Effector CD4-positive, alpha-beta T cell (primary cell): ENCODE data around the gene PDE8A.
"Not testable (repeated sequence)": the region's sequence is repeated elsewhere in the genome, so short reads cannot be mapped to it uniquely, and the experiment has no call there.

Experiments used
- DNase-seq: peaks from one replicate; pipeline ENCODE4 v3.0.0-alpha.2; 2020

Gene PDE8A

DNA sequence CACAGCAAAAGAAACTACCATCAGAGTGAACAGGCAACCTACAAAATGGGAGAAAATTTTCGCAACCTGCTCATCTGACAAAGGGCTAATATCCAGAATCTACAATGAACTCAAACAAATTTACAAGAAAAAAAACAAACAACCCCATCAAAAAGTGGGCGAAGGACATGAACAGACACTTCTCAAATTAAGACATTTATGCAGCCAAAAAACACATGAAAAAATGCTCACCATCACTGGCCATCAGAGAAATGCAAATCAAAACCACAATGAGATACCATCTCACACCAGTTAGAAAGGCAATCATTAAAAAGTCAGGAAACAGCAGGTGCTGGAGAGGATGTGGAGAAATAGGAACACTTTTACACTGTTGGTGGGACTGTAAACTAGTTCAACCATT, 30.1 kb downstream of the PDE8A start:
- not testable (repeated sequence) for DNase-seq

DNA sequence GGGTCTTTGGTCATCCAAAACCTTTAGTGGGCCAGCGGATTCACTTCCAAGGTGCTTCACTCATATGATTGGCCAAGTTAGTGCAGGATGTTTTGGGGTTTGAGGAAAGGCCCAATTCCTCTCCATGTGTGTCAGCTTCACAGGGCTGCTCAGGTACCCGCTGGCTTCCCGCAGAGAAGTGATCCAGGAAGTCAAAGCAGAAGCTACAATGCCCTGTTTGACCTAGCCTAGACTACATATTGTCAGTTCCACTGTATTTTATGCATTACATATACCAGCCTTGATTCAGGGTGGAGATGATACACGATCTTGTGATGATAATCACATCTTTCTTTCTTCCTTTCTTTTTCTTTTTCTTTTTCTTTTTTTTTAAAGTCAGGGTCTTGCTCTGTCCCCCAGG, 32.1 kb downstream of the PDE8A start:
- DNase-seq: no peak

DNA sequence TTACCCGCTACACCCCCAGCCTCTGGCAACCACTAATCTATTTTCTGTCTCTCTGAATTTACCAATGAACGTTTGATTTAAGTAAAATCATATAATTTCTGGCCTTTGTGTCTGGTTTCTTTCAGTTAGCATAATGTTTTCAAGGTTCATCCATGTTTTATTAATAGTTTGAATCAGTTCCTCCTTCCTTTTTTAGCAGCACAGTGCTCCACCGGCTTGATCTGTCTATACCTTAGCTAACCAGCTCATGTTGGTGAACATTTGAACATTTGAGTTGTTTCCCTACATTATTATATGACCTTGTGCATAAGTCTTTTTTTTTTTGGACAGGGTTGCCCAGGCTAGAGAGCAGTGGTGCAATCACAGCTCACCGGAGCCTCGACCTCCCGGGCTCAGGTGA, 33.3 kb downstream of the PDE8A start:
- no peak for DNase-seq

DNA sequence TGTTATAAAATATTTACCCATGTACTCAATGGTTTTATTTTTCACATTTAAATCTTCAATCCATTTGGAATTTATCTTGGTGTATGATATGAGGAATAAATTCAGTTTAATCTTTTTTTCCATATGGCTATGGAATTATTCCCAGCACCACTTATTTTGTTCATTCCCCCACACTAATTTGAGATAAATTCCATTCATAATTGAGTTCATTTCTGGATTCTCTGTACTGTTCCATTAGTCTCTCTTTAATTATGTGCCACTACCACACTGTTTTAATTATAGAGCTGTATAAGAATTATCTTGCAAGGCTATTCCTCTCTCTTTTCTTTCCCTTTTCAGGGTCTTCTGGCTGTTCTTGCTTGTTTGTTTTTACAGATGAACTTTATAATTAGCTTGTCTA, 34.6 kb downstream of the PDE8A start:
- no peak for DNase-seq

DNA sequence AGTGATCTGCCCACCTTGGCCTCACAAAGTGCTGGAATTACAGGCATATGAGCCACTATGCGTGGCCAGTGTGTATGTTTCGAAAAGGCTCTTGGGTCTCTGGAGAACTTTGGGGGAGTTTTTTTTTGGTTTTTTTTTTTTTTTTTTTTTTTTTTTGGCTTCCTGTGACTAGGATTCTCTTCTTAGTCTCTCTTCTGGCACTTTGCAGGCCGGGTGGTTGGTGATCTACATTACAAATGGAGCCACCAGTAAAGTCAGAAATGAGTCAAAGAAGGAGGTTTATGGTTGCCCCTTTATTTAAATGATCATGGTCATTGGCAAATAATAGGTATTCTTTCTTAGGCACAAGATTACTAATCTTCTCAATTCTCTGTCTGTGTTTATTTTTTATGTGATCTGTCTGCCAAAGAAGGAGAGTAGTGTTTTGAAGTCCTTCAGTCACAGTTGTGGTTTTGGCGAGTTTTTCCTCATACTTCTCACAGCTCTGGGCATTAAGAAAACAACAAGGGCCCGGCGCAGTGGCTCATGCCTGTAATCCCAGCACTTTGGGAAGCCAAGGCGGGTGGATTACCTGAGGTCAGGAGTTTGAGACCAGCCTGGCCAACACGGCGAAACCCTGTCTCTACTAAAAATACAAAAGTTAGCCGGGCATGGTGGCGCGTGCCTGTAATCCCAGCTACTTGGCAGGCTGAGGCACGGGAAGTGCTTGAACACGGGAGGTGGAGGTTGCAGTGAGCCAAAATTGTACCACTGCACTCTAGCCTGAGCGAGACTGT, 38.3 kb downstream of the PDE8A start:
- no peak for DNase-seq

DNA sequence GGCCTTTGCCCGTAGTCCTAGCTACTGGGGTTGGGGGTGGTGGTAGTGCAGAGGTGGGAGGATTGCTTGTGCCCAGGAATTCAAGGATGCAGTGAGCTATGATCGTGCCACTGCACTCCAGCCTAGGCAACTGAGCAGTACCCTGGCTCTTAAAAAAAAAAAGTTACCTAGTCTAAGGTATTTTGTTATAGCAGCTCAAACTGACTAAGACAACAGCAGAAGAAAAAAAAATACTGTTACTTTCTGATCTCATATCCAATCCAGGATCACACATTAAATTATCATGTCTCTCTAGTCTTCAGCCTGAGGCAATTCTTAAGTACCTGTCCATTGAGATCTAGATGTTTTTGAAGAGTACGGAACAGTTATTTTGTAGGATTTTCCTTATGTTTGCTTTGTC, 39.8 kb downstream of the PDE8A start:
- no peak for DNase-seq

DNA sequence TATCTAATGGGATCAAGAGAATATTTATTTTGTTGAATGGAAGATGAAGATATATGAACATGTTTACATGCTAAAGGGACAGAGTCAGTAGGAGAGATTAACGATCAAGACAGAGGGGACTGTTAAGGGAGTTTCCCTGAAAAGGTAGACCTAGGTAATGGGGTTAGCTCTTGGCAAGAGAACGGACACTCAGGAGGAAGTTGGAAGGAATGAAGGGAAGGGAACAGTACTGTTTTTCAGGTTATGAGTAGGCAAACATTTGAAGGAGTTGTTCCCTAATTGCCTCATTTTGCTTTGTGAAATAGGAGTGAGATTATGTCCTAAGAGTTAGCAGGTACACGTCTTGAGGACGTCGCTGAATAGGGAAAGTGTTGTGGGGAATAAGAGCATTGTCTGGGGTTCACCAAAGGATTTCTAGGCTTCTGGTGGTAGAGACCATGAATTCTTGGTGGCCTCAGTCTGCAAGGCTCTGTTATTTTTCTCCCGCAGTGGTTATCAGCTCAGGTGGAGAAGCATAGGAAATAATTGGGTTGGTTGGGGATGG, 41.3 kb downstream of the PDE8A start:
- no peak for DNase-seq

DNA sequence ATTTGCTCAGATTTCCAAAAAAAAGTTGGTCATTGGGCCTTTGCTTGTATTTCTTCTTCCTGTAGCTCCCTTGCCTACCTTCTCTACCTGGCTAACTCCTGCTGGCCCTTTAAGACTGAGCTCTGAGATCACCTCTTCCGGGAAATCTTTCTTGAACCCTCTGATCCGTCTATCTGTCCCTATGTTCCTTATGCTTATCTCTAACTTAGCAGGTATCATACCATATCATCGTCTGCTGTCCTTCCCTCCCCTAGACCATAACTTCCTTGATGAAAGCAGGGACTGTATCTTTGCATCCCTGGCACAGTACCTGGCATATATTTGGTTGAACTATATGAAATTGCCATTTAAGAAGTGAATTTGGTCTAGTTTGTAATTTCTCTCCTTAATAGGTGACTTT, 42.3 kb downstream of the PDE8A start:
- no peak for DNase-seq

DNA sequence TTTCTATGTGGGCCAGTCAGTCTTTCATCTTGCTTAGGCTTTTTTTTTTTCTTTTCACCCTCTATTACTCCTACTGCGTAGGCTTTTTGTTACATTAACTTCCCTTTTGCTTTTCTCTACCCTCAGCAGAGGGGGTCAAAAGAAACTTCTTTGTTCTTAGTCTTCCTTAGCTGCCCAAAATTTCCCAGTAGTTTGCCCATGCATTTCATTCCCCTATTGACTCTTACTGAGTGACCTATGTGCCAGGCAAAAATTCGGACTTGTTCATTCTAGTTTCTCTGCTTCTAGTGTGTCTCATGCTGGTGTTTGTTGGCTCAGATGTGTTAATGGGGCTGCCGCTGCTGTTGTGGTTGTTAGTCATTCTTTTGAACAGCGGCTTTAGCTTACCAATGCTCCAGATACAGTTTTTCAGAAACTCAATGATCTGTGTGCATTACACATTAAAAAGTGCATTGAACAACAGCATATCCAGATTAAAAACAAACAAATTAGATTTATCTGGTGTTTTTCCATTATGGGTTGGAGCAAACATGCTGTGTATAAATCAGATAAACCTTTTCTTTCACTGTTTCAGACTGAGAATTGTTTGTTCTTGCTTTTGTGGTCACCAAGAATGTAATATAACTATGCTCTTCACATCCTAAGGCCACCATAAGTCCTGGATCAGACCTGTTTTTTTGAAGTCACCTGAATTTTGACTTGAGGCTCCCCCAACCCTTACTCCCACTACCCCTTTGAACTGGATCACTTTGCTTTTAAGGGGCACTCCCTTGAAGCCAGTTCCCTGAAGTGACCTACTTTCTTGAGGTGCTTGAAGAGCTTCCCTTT, 43.1 kb downstream of the PDE8A start:
- DNase-seq: no peak

DNA sequence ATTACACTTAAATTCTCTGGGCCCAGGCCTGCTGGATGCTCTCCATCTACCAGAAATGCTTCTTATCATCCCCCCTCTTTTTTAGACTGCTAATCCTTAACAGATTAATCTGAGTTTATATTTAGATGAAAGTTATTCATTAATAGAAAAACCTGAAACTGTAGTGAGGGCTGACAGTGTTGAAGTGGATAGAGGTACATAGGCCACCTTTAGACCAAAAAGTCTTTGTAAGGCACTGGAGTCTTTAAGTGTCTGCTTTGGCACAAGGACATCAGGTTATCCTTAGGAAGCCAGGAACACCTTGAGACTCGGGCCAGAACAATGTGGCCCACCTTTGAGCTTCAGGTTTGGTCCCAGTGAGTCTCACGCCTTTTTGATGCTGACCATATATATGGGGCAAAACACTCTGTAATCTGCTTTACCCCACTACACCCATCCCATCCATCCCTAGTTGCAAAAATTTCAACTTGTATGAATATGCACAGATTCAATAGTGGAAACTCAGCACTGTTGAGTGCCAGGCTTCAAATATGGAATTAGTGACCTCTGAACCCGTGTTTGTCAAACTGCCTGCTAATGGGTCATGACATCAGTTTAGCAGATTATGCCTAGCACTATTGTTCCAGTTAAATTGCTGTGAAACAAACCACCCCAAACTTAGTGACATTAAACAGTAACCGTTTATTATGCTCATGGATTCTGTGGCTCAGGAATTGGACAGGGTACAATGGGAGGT, 44.0 kb downstream of the PDE8A start:
- no peak for DNase-seq

DNA sequence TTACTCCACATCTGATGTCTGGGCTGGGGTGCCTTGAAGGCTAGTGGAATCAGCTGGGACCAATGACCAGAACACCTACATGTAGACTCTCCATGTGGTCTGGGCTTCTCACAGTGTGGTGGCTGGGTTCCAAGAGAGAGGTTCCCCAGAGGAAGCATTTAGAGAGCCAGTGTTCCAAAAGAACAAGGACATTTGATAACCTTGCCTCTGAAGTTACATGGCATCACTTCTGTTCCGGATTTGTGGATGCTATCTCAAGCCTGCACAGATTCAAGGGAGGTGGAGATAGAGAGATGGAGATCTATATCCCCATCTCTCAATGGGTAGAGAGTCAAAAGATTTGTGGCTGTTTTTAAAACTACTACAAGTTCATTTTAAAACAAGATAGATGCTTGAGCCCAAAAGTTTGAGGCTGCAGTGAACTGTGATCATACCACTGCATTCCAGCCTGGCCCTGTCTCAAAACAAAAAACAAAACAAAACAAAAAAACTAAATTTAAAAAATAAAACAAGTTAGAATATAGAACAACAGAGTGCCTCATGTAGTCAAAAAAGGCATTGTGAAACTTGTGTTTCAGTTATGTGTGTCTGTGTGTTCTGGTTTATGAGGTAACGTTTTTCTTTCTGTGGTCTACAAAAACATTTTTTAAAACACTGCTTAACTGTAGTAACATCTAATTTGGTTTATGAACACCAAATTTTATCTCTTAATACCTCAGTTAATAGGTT, 44.8 kb downstream of the PDE8A start:
- DNase-seq: no peak

DNA sequence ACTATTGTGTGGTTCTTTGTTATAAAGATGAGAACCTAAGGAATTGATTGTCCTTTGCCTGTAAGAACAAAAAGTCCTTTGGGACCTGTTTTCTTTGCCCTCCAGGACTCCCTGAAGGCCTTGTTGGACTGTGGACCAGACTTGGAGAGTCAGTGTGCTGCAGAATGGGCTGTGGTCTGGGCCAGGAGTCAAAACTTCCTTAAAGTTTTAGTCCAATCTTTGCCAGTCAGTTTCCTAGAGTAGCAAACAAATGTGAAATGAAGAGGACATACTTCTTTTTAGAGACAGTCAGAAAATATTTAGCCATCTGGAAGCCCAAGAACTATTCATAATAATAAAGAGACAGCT, 45.4 kb downstream of the PDE8A start:
- no peak for DNase-seq

DNA sequence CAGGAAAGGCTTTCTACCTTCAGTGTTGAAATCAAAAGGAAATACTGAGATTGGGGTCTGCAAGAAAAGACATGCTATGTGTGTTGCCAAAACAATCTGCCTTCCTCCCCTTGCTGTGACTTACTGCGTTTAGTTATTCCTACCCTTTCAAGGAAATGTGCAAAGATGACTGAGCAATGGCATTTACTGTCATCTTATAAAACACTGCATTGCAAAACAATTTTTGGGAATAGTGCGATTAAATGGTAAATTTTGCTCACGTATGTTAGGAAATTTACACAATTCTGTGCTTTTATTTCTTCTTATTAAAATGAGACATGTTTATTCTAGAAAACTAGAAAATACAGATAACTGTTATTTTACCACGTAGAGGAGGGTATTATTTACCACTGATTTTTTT, 45.8 kb downstream of the PDE8A start:
- no peak for DNase-seq

DNA sequence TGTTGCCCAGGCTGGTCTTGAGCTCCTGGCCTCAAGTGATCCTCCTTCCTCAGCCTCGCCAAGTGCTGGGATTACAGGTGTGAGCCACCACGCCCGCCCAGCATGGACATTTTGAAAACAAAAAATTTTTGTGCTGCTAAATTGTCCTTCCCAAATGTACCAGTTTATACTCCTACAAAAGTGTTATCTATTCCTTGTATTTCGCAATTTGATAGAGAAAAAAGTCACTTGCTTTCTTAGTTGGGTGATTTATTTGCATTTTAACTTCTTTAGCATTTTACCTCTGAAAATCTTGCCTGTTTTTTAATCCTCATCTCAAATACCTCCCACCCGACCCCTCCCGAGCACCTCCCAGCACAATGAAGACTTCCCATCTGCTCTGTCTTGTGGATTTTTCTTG, 46.8 kb downstream of the PDE8A start:
- no peak for DNase-seq

DNA sequence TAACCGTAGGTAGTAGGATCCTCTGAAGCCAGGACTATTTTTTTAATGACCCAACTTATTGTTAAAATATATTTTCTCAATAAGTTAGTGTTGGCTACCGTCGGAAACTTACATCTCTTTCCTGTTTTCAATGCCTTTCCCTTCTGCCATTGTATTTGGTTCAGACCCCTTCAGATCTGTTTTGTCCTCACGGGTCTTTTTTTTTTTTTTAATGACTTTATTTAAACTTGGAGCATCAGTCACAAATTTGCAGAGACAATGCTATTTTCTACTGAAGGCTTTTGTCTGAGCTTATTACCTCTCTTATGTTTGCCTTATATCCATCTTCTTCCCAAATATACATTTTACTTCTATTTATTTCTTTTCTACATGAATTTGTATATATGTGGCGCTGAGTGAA, 47.6 kb downstream of the PDE8A start:
- DNase-seq: no peak

DNA sequence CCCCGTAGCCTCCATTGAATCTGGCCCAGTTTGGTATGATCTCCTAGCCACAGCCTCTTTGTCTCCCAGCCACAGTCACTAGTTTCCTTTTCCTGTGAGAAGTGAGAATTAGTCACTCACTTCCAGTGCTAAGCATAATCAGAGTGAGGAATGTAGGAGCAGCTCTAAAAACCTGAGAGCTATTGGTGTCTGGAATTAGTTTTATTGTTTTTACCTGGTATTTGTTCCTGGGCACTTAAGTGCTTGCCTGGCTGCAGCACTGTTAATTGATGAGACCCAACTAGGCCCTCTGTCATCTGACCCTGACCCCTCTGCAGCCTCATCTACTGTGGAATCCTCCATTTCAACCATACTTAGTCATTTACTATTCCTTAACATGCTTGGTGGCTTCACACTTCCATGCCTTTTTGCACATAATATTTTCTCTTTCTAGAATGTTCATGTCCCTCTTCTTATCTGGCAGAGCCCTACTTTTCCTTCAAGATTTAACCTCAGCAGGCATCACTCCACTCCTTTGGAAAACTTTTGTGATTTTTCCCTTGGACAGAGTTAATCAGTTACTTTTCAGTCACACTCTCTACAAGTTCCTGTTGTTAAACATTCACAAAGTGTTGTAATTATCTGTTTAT, 48.8 kb downstream of the PDE8A start:
- no peak for DNase-seq

DNA sequence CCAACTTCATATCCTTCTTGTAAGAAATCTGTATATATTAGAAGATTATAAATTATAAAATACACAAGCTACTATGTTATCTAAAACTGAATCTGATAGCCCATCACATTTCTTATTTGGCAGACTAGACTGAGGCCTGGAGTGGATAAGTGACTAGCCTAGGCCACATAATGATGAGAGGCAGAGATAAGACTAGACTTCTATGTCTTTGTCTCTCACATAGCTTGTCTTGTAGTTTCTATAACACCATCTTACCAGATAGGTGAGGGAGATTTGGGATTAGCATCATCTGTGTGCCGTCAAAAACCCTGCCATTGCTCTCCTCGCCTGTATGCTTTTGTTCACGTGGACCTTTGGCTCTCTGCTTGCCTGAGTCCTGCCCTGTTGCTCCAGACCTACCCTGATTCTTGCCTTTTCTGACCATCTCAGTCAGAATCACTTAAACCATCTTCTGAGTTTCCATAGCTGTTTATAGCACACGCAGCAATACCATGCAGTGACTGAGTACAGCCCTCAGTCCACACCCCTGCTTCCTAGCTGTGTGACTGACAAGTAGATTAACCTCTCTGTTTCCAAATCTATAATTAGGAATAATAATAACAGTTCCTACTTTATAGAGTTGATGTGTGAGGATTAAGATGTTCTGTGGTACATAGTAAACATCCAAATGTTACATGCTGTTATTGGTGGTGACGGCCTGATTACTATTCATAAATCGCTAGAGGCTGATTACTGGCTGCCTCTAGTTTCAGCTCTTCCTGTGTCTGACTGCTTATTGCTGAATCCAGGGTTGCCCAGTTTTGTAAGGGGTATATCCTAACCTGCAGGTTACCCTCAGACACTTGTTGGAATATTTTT, 49.7 kb downstream of the PDE8A start:
- no peak for DNase-seq

DNA sequence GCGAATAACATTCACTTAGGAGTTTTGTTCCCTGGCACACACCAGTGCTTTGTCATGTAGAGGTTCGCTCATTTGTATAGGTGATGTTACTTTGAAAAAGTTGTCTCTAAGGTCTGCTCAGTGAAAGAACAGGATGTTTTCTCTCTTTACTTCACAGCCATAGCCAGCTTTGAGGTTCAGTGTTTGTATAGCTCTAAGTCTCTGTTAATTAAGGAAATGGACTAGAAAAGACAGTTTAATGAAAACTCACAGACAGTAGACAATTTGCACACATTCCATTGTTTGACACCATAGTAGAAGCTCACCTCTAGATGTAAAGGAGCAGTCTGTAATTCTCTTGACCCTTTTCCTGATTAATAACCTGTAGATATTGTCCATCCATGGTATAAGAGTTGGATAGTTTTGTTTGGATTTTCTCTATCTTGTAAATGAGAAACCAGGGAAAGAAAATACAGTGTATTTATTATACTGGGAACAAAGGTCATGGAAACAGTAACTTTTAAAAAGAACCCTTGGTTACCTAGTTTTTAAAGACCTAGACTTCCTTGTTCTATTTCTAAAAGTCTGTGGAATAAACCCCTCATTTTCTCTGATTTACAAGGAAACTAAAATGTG, 50.4 kb downstream of the PDE8A start:
- no peak for DNase-seq

DNA sequence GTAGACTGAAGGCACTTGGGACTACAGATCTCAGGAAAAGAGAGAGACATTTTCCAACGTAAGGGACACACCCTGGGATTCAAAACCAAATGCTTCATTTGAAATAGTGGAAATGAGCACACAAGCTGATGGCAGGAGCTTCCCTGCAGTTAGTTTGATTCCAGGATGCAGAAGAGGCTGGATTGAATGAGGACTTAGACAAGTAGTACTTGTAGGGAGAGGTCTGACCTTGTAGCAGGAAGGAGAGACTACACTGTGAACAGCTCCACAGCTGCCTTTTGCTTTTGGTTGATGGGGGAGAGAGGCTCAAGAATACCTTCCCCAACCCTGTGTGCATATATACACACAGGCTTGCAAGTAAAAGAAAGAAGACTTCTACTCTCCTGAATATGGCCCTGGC, 51.5 kb downstream of the PDE8A start:
- no peak for DNase-seq

DNA sequence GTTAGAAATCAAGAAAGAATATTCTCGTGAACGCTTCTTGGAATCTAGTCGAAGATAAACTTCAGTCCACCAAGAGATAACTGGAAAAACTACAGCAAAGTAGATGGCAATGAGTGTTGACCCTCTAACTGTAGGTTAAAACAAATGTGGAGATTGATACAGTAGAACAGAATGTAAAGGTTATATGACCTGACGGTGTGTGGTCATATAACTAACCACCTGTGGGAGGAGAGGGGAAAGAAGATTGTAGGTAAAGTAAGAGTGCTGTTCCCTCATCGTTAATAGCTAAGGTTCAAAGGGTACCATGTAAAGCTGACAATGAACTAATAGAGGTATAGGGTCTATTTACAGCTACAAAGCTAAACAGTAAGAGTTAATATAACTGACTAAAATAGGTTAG, 52.6 kb downstream of the PDE8A start:
- DNase-seq: no peak

DNA sequence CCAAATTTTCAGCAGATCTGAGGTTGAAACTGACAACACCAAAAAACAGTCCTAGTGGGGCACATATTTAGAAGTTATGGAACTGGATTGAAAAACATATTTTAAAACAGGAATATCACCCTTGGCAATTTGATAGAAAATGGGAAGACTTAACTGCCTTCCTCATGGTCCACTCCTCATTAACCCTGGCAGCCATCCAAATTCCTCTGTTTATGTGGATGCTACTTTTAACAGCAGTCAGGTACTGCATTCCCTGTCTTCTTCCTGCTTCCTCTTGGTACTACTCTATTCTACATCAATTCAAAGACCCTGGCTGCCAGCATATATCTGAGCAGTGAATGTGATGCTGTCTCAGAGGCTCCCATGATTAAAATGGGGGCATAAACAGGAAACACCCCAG, 54.3 kb downstream of the PDE8A start:
- DNase-seq: no peak
